ENCODE measurements around the gene CACUL1.
"Not testable (repeated sequence)": the region's sequence is repeated elsewhere in the genome, so short reads cannot be mapped to it uniquely, and the experiment has no call there.

Gene CACUL1

DNA sequence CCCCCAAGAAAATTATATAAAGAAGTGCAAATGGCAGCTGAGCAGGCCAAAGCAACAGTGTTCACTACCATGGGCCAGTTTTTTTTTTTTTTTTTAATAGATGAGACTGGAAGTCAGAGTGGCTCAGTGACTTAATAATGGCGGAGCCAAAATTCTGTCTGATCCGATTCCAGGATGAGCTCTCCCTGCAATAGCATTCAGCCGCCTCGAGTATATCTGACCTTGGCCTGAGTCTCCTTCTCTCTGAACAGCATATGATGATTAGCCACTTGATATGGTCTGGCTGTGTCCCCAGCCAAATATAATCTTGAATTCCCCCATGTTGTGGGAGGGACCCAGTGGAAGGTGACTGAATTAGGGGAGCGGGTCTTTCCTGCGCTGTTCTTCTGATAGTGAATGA is 82.6 kb downstream of the CACUL1 start:
- DNase-seq (ENCODE audit: low read depth): no peak
- no peak overlapping the region for H3K4me3 ChIP-seq (ENCODE audit: low read depth, low read length)
- no peak for TF ChIP-seq CTCF (IDR thresholded peaks at IDR 0.05; ENCODE audit: insufficient read depth, low read depth, low read length, missing control alignments)

DNA sequence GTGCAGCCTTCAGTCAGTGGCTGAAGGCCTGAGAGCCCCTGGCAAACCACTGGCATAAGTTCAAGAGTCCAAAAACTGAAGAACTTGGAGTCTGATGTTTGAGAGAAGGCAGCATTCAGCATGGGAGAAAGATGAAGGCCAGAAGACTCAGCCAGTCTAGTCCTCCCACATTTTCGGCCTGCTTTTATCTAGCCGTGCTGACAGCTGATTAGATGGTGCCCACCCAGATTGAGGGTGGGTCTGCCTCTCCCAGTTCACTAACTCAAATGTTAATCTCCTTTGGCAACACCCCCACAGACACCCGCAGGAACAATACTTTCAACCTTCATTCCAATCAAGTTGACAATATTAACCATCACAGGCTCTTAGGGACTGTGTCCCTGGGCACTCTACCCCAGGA is 83.5 kb downstream of the CACUL1 start:
- DNase-seq (ENCODE audit: low read depth); H3K4me3 ChIP-seq (ENCODE audit: low read depth, low read length): not testable (repeated sequence)

DNA sequence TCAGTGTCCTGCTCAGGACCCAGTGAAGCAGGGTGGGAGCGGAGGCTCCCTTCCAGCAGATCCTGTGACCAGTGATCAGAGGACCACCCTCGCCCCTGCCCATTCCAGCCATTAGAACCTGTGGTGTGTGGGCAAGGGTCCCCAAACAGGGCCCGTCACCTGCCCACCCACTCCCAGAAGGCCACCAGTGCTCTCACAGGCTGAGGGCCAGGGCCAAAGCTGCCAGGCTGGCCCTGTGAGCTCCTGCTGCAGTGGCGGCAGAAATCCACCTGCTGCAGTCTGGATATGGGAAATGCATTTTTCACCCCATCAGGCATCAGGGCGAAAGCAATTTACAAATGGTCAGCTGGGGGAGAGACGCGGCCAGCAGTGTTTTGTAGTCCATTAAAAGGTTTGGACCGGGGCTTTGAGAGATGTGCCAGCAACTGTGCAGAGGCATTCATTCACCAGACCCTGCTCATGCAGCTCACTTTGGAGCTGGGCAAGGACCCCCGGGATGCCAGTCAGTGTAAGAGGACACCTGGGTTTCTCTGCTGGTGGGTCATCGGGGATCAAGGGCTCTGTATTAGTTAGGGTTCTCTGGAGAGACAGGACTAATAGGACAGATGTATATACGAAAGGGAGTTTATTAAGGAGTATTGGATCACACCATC is 84.2 kb downstream of the CACUL1 start:
- no peak for TF ChIP-seq CTCF (IDR thresholded peaks at IDR 0.05; ENCODE audit: insufficient read depth, low read depth, low read length, missing control alignments)
- DNase-seq (ENCODE audit: low read depth): no peak
- no peak overlapping the region for H3K4me3 ChIP-seq (ENCODE audit: low read depth, low read length)

GRCh38 chr10:118669835-118670234 is 84.9 kb downstream of the CACUL1 start:
- no peak overlapping the region for H3K4me3 ChIP-seq (ENCODE audit: low read depth, low read length)
- no peak for TF ChIP-seq CTCF (IDR thresholded peaks at IDR 0.05; ENCODE audit: insufficient read depth, low read depth, low read length, missing control alignments)
- DNase-seq (ENCODE audit: low read depth): no peak

DNA sequence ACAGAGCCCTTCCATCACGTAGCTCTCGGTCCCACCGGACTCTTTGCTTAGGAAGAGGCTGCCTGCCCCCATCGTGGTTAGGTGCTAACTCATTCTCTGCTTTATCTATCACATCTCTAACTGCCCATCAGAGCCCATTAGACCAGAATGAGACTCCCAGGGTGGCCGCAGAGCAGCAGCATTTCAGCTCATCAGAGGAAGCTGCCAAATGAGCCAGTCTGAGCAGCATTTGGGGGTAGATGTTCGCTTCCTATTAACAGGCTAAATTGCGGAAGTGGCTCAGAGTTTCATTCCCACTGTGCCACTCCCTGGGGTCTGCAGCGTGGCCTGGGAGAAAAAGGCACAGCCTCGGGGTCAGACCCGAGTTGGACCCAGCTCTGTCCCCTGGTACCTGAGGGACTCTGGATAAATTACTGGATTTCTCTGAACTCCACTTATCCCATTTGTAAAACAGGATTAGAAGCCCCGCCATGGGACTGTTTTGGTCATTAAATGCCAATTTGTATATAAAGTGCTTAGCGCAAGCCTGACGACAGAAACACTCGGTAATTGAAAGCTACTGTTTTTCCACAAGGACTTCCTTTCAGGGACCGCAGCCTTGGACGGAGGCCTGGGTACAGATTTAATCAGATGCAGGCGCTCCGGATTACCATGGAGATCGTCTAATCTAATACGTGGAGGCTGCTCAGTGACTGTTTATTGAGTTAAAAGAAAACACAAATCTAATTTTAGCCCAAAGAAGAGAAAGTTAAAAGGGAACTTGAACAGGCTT is 85.6 kb downstream of the CACUL1 start:
- DNase-seq (ENCODE audit: low read depth): no peak
- H3K4me3 ChIP-seq (ENCODE audit: low read depth, low read length): no peak overlapping the region
- no peak for TF ChIP-seq CTCF (IDR thresholded peaks at IDR 0.05; ENCODE audit: insufficient read depth, low read depth, low read length, missing control alignments)

DNA sequence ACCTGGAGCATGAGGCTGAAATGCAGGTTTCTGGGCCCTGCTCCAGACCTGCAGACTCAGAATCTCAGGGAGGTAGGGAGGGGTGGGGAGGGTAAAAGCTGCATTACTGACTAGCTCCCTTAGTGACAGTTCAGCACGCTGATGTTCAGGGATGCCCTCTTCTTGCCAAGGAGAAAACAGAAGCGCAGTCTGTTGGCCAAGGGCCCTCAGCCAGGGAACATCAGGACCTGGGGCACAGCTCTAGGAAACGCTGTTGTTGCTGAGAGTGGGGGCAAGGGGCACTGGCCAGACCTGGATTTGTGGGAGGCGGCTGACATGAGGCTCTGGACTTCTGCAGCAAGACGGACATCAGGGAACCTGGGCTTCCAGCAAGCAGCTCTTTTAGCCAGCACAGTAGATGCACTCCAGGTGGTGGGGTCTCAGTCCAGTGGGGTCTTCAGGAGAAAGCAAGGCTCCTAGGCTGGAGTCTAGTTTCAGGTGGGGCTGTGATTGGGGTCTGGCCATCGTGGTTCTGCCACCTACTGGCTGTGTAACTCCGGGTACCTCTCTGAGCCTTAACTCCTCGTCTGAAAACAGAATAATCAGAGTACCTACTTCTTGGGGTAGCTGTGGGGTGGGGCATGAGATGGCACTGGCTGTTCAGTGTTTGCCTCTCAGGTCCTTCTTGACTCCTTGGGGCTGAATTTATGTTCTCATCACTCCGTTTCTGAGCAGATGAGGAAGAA is 86.4 kb downstream of the CACUL1 start:
- no peak for TF ChIP-seq CTCF (IDR thresholded peaks at IDR 0.05; ENCODE audit: insufficient read depth, low read depth, low read length, missing control alignments)
- no peak for DNase-seq (ENCODE audit: low read depth)
- H3K4me3 ChIP-seq (ENCODE audit: low read depth, low read length): no peak overlapping the region

GRCh38 chr10:118667732-118668131 is 87.0 kb downstream of the CACUL1 start:
- TF ChIP-seq CTCF (IDR thresholded peaks at IDR 0.05; ENCODE audit: insufficient read depth, low read depth, low read length, missing control alignments): no peak
- no peak overlapping the region for H3K4me3 ChIP-seq (ENCODE audit: low read depth, low read length)
- no peak for DNase-seq (ENCODE audit: low read depth)
